Bone marrow (tissue), 2 donors: ENCODE measurements around the gene MX1.

ENCODE experiments used
- DNase-seq, 2 donors: peaks; one replicate each; lab custom pipeline; 2025; lab: John Stamatoyannopoulos, UW

Gene MX1

GRCh38 chr21:41425954-41426675, at the start of gene MX1:
Gene MX1 (plus strand): TSS chr21:41426239. CDS start chr21:41432071, 5,832 bp downstream.
- peak; percentile 38 to 65 for DNase-seq

- no peak for DNase-seq
Observed at GRCh38 chr21:41377715-41378114, 48.3 kb upstream of the MX1 start.

DNA sequence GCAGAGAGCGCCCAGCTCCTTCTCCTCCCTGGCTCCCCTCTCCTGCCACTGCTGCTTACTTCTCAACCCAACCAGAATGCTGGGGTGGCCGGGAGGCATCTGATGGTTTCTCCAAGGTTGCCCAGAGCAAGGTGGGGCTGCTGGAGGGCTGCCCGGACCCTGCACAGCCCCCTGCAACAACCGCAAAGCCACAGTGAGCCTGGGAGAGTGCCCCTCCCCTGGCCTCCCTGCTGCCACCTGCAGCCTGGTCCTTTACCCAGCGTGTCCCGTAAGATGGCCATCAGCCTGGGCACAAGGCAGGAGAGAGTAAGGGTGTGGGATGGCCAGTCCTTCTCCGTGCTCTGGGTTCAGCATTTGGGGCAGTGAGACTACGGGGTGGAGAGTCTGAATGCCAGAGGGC, 47.2 kb upstream of the MX1 start:
- DNase-seq, result no peak

GRCh38 chr21:41379901-41380300, 46.1 kb upstream of the MX1 start:
- DNase-seq, result no peak

GRCh38 chr21:41381731-41382130, 44.3 kb upstream of the MX1 start:
- DNase-seq, result no peak

DNA sequence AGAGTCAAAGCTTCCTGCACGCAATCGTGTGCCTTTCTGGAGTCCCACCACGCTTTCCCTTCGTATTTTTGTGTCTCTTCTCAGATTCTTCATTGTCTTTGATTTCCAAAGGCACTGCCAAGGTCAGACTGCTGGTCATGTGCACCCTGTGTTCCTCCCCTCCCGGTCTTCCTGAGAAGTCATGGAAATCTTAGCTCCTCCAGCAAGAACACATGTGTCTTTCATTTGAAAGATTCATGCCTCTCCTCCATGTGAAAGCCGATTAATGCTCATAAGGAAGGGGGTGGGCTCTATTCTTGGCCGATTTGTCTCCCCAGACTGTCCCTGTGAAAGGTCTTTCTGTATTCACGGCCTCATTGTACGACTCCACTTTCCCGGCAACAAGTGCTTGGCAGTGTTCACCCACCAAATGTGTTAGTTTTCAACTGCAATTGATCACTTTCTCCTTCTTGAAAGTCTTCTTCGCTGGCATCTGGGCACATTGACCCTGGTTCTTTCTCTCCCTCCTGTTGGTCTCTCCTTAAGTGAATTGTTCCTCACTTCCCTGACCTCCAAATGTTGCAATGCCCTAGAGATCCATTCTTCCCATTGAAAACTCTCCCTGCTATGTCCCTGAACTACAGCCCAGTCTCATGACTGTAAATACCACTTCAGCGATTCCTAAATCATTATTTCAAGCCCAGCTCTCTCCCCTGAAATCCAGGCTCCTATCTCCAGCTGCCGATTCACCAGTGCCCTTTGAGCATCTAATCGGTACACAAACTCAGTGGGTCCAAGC, 38.8 kb upstream of the MX1 start:
- no peak for DNase-seq

DNA sequence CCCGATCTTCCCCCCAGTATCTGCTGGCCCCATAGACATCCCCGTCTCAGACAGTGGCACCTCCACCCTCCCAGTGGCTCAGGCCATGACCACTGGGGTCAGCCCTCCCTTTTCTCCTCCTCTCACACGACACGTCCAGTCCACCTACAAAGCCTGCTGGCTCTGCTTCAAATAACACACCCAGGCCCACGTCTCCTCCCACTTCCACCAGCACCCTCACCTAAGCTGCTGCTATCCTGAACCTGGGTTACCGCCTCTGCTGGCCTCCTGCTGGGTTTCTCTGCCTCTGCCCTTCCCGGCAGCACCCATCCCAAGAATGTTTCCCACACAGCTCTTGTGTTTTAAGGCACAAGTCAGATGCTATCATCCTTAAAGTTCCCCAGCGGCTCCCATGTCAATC, 38.2 kb upstream of the MX1 start:
- DNase-seq, result no peak

DNA sequence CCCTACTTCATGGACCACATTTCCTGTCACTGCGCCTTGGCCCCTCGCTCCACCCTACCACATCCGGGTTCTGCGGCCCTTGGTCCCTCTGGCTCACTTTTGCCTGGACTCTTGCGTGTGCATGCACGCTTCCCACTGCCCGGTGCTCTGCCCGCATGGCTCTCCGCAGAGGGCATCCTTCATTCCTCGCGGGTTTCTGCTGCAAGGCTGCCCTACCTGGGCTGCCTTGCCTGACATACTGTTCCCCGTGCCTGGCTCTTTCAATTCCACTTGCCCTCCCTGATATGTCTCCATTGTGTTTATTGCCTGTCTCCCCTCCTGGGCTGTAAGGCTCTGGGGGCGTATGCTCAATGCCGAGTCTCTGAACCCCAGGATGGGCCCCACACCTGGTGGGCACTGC, 37.8 kb upstream of the MX1 start:
- DNase-seq, result no peak

DNA sequence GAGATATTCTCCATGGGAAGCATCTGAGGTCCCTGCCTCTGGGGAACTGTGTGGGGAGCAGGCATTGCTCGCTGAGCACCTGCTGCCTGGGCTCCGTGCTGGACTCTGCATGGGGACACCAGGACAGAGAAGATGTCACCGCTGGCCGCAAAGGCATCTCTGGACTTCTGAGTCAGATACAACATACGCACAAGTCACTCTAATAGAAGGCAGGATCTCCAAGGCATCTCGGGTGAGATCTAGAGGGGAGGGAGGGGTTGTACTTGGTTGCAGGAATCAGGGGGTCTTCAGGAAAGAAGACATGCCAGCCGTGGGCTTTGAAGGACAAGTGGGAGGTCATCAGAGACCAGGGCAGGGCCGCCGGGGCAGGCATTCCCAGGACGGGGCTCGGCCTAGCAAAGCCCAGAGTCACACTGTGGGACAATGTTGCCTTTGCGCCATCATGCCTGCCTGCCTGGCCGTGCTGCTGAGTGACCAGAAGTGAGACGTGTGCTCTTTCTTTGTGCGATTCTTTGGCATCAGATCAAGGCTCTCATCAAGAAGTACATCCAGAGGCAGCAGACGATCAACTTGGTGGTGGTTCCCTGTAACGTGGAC, 35.9 kb upstream of the MX1 start:
- DNase-seq, result no peak

DNA sequence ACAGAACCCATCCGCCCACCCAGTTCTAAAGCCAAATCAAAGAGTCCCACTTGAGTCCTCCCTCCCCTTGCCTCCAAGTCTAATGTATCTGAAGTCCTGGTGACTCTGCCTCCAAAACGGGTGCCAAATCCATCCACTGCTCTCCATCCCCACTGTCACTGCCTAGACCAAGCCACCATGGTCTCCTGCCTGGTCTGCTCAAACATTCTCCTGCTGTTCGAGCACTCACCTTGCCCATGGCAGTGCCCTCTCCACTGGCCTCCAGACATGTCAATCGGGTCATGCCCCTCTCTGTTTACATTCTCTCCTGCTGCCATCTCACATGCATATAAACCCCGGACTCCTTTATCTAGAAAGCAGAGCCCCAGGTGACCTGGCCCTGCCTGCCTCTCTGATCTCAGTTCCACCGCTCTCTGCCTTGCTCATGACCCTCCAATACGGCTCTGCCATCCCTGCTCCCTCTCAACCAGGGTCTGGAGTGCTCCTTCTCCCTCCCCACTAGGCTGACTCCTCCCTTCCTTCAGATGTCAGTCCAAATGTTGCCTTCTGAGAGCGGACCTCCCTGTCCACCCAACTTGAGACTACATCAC, 32.1 kb upstream of the MX1 start:
- DNase-seq, result no peak

- DNase-seq, result peak in 1 of 2 donors; percentile 51
Observed at GRCh38 chr21:41396558-41397075, 29.4 kb upstream of the MX1 start.

DNA sequence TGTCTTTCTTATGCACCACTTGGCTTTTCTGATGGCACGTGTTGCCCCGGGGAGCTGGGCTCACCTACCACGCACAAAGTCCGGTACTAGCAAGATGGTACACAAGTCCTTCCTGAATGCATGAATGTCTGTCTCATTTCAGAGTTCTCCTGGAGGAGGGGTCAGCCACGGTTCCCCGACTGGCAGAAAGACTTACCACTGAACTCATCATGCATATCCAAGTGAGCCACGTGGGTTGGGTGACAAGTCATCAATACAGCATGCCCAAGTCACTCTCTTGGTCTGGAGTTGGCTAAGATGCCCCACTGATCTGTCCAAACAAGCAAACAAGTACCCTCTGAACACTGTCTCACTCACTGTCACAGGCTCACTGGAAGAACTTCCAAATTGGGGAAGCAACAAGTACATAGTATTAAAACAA, 28.6 kb upstream of the MX1 start:
- DNase-seq, result no peak

DNA sequence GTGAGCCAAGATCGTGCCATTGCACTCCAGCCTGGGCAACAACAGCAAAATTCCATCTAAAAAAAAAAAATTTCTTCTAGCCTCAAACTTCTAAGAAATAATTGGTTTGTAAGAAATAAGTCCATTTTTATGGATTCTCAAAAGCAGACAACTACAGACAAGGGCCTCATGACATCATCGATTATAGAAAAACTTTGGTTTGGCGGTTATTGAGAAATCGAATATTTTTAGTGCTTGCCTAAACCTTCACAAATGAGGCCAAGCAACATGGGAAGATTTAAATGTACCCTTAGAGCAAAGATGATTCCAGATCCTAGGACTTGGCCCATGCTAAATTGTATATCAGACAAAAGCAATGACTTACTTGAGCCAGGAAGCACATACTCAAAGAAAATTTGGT, 27.8 kb upstream of the MX1 start:
- DNase-seq, result no peak

- no peak for DNase-seq
Observed at GRCh38 chr21:41398831-41399230, 27.2 kb upstream of the MX1 start.

- no peak for DNase-seq
Observed at GRCh38 chr21:41399246-41399800, 26.7 kb upstream of the MX1 start.

DNA sequence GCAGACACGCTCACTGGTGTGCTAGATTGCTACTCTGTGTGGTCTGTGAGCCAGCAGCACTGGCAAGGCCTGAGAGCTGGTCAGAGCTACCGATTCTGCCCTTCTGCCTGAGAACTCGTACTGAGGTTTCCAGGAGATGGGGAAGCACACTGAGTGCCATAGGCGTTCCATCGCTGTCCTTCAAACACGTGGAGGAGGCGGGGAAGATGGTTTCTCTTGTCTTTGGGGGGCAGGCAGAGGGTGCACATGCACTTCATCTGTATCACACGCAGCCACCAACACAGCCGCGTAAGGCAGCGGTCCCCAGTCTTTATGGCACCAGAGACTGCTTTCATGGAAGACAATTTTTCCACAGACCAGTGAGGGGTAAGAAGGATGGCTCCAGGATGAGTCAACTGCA, 23.8 kb upstream of the MX1 start:
- DNase-seq, result no peak

DNA sequence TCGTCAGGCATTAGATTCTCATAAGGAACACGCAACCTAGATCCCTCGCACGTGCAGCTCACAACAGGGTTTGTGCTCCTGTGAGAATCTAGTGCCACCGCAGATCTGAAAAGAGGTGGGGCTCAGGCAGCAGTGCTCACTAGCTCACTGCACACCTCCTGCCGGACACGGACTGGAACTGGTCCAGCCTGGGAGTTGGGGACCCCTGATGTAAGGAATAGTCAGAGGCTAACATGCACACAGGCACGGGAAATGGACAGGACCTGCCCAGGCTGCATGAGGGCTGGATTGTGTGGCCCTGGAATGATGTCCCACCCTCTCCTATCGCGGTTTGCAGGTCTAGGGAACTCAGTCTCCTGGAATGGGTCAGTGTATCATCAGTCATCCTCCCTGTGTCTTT, 23.2 kb upstream of the MX1 start:
- DNase-seq, result no peak

GRCh38 chr21:41403331-41403730, 22.7 kb upstream of the MX1 start:
- no peak for DNase-seq

- no peak for DNase-seq
Observed at GRCh38 chr21:41403966-41404365, 22.1 kb upstream of the MX1 start.

- no peak for DNase-seq
Observed at GRCh38 chr21:41405321-41405720, 20.7 kb upstream of the MX1 start.

GRCh38 chr21:41406340-41406739, 19.7 kb upstream of the MX1 start:
- no peak for DNase-seq
